HepG2 (cell line): ENCODE data around the gene P4HB. TPM values are rescaled to one million over a fixed set of nuclear protein-coding genes. Genes with fewer than 3 reads are reported as not detected.
A peak's percentile ranks its signal among the peaks of the same experiment; 100 is the strongest.

ENCODE experiments used
- CREB1 ChIP-seq, 2 experiments: fragments of 450-650 bp in 1 of 2; IDR thresholded peaks; 2 replicates each; pipeline ENCODE4 v1.6.1; 2016 to 2017; ENCODE audit warnings: control low read depth in 1 of 2, mild to moderate bottlenecking in 1 of 2, missing compliant biosample characterization in 1 of 2, missing genetic modification characterization in 1 of 2
- DNMT1 ChIP-seq: sonication (generic); formaldehyde crosslinking; IDR thresholded peaks from 2 replicates; pipeline ENCODE4 v1.5.1; 2020; ENCODE audit warnings: mild to moderate bottlenecking, missing genetic modification reagents
- HNRNPL ChIP-seq: fragments of 200-400 bp; formaldehyde crosslinking; IDR thresholded peaks from 2 replicates; pipeline ENCODE4 v1.6.1; 2017; ENCODE audit warnings: mild to moderate bottlenecking, low read depth, low read length
- IKZF4 ChIP-seq: sonication (generic); formaldehyde crosslinking; IDR thresholded peaks from 2 replicates; pipeline ENCODE4 v1.5.1; 2020; ENCODE audit warnings: borderline replicate concordance, mild to moderate bottlenecking, low read depth, missing genetic modification reagents; ENCODE audit errors: not compliant biosample characterization
- KAT7 ChIP-seq: IDR thresholded peaks from 2 replicates; pipeline ENCODE4 v1.6.1; 2018; ENCODE audit warnings: borderline replicate concordance, missing compliant biosample characterization
- KDM1A ChIP-seq: IDR thresholded peaks from 2 replicates; pipeline ENCODE4 v1.6.1; 2016; ENCODE audit warnings: missing compliant biosample characterization
- MAF1 ChIP-seq: sonication (generic); formaldehyde crosslinking; IDR thresholded peaks from 2 replicates; pipeline ENCODE4 v1.5.0; 2020; ENCODE audit warnings: missing genetic modification reagents, borderline replicate concordance
- NFRKB ChIP-seq: fragments of 450-650 bp; IDR thresholded peaks from 2 replicates; pipeline ENCODE4 v1.6.1; 2017
- NFYB ChIP-seq: sonication (generic); formaldehyde crosslinking; IDR thresholded peaks from 2 replicates; pipeline ENCODE4 v1.4.0; 2020; ENCODE audit warnings: missing genetic modification reagents
- NR3C1 ChIP-seq: sonication (generic); formaldehyde crosslinking; IDR thresholded peaks from 2 replicates; pipeline ENCODE4 v1.4.0; 2020; ENCODE audit warnings: missing genetic modification reagents
- PHF21A ChIP-seq: sonication (generic); formaldehyde crosslinking; IDR thresholded peaks from 2 replicates; pipeline ENCODE4 v1.5.0; 2020; ENCODE audit warnings: mild to moderate bottlenecking, missing genetic modification reagents
- RCOR2 ChIP-seq: IDR thresholded peaks from 2 replicates; pipeline ENCODE4 v1.6.1; 2016; ENCODE audit warnings: missing biosample characterization, missing genetic modification reagents
- STAG1 ChIP-seq: sonication (generic); formaldehyde crosslinking; IDR thresholded peaks from 2 replicates; pipeline ENCODE4 v1.4.0; 2020; ENCODE audit warnings: missing genetic modification reagents
- STAT5B ChIP-seq: sonication (generic); formaldehyde crosslinking; IDR thresholded peaks from 2 replicates; pipeline ENCODE4 v1.4.0; 2020; ENCODE audit warnings: missing genetic modification reagents
- TBL1XR1 ChIP-seq: fragments of 150-350 bp; IDR thresholded peaks from 2 replicates; pipeline ENCODE4 v1.6.1; 2014; ENCODE audit warnings: borderline replicate concordance, low read length; ENCODE audit not compliant: partially characterized antibody
- ZBTB7A ChIP-seq: sonication (generic); formaldehyde crosslinking; IDR thresholded peaks from 2 replicates; pipeline ENCODE4 v1.8.0; 2022; ENCODE audit warnings: mild to moderate bottlenecking, missing genetic modification reagents
- ZFAT ChIP-seq: sonication (generic); formaldehyde crosslinking; conservative IDR thresholded peaks from 2 replicates; pipeline ENCODE4 v1.8.1; 2023; ENCODE audit warnings: missing genetic modification reagents, inconsistent platforms
- ZFX ChIP-seq: sonication (generic); formaldehyde crosslinking; IDR thresholded peaks from 2 replicates; pipeline ENCODE4 v1.4.0; 2020; ENCODE audit warnings: mild to moderate bottlenecking, low read depth, missing genetic modification reagents, moderate library complexity
- ZNF124 ChIP-seq: sonication (generic); formaldehyde crosslinking; IDR thresholded peaks from 2 replicates; pipeline ENCODE4 v1.4.0; 2020; ENCODE audit warnings: missing genetic modification reagents
- ZNF33B ChIP-seq: sonication (generic); formaldehyde crosslinking; IDR thresholded peaks from 2 replicates; pipeline ENCODE4 v1.5.1; 2020; ENCODE audit warnings: mild to moderate bottlenecking, missing genetic modification reagents
- ZNF619 ChIP-seq: sonication (generic); formaldehyde crosslinking; IDR thresholded peaks from 2 replicates; pipeline ENCODE4 v1.4.0; 2020; ENCODE audit warnings: mild to moderate bottlenecking, missing genetic modification reagents
- ZNF670 ChIP-seq: sonication (generic); formaldehyde crosslinking; IDR thresholded peaks from 2 replicates; pipeline ENCODE4 v1.8.0; 2022; ENCODE audit warnings: mild to moderate bottlenecking, missing genetic modification reagents, borderline replicate concordance
- polyA plus RNA-seq, 8 experiments: library from polyadenylated mRNA; depleted of rRNA in 3 of 8; stranded (reverse) in 7 of 8; unstranded in 1 of 8; fragments of >200 nt; fragmentation: Illumina TruSeq in 4 of 8; extraction: Trizol in 4 of 8; gene quantifications; 2 replicates each; pipeline versions ENCODE4 v1.2.1 to v1.2.3, GENCODE V29; 2011 to 2016; ENCODE audit warnings: low read depth in 4 of 8, missing spikeins in 1 of 8, mixed read lengths in 1 of 8; ENCODE audit not compliant: insufficient read depth in 1 of 8
- total RNA-seq, 5 experiments: library from RNA; depleted of rRNA; stranded (reverse); fragments of >200 nt; fragmentation: Illumina TruSeq; extraction: Trizol; gene quantifications; 2 replicates each; pipeline ENCODE4 v1.2.3, GENCODE V29; 2016; ENCODE audit warnings: low read depth in 1 of 5
- TF ChIP-seq, protein P1 (sequence below): IDR thresholded peaks from 2 replicates; pipeline ENCODE4 v1.6.1; 2012; ENCODE audit warnings: low read length, improper control_type of control experiment
- TF ChIP-seq, protein P2 (sequence below): sonication (generic); formaldehyde crosslinking; IDR thresholded peaks from 2 replicates; pipeline ENCODE4 v1.4.0; 2020; ENCODE audit warnings: missing genetic modification reagents, low read depth, mild to moderate bottlenecking, borderline replicate concordance
- TF ChIP-seq, protein P3 (sequence below): sonication (generic); formaldehyde crosslinking; IDR thresholded peaks from 2 replicates; pipeline ENCODE4 v1.4.0; 2020; ENCODE audit warnings: missing genetic modification reagents

The P4HB gene
- total and polyA plus RNA-seq, 2 of the 13 experiments (the other 11 are each of a cell fraction or from before 2014, with no cell fraction given), result 185 to 782 TPM

DNA sequence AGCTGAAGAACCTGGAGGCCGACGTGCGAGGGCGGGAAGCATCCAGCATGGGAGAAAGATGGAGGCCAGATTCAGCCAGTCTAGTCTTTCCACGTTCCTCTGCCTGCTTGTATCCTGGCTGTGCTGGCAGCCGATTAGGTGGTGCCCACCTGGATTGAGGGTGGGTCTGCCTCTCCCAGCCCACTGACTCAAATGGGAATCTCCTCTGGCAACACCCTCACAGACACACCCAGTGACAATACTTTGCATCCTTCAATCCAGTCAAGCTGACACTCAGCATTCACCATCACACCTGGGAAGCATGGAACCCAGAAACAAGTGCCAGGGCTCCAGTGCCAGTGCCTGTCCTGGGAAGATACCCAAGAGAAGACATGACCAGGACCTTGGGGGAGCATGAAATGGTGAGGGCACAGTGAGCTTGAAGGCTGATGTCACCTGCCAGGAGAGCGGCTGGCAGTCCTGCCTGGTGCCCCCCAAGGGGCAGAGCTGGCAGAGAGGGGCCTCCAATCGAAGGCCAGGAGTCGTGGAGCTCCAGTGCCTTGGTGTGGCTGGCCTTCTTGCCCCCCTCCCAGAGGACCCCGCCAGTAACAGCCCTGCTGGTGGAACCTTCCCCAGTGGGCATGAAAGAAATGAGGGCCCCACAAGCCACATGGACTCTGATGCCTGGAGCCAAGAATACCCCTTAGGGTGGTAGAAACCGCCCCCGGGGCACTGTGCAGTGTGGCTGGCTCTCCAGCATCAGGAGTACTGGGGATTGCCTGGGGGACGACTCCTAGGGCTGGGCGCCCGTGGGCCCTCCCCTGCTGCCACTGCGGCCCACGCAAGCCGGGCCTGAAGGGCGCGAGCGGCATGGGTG is 41.1 kb upstream of the P4HB start (continued):
- TF ChIP-seq, protein P1, sequence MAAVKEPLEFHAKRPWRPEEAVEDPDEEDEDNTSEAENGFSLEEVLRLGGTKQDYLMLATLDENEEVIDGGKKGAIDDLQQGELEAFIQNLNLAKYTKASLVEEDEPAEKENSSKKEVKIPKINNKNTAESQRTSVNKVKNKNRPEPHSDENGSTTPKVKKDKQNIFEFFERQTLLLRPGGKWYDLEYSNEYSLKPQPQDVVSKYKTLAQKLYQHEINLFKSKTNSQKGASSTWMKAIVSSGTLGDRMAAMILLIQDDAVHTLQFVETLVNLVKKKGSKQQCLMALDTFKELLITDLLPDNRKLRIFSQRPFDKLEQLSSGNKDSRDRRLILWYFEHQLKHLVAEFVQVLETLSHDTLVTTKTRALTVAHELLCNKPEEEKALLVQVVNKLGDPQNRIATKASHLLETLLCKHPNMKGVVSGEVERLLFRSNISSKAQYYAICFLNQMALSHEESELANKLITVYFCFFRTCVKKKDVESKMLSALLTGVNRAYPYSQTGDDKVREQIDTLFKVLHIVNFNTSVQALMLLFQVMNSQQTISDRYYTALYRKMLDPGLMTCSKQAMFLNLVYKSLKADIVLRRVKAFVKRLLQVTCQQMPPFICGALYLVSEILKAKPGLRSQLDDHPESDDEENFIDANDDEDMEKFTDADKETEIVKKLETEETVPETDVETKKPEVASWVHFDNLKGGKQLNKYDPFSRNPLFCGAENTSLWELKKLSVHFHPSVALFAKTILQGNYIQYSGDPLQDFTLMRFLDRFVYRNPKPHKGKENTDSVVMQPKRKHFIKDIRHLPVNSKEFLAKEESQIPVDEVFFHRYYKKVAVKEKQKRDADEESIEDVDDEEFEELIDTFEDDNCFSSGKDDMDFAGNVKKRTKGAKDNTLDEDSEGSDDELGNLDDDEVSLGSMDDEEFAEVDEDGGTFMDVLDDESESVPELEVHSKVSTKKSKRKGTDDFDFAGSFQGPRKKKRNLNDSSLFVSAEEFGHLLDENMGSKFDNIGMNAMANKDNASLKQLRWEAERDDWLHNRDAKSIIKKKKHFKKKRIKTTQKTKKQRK, result no peak
- no peak for TF ChIP-seq STAG1 (CRISPR knock-in tag)
- TF ChIP-seq, protein P2, sequence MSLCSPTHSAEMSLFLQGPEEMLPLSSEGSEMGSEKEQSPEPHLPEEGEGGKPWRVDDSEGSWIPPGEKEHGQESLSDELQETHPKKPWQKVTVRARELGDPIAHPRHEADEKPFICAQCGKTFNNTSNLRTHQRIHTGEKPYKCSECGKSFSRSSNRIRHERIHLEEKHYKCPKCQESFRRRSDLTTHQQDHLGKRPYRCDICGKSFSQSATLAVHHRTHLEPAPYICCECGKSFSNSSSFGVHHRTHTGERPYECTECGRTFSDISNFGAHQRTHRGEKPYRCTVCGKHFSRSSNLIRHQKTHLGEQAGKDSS (CRISPR knock-in tag), result no peak; the same call in 1 of the 2 replicates
- peak; percentile 28; the same call in 1 of the 2 replicates for TF ChIP-seq ZNF619 (CRISPR knock-in tag)
- TF ChIP-seq PHF21A, result no peak
- no peak for TF ChIP-seq ZNF124 (CRISPR knock-in tag)
- TF ChIP-seq KDM1A (CRISPR knock-in tag), result no peak
- no peak for TF ChIP-seq NFRKB
- TF ChIP-seq, protein P3, sequence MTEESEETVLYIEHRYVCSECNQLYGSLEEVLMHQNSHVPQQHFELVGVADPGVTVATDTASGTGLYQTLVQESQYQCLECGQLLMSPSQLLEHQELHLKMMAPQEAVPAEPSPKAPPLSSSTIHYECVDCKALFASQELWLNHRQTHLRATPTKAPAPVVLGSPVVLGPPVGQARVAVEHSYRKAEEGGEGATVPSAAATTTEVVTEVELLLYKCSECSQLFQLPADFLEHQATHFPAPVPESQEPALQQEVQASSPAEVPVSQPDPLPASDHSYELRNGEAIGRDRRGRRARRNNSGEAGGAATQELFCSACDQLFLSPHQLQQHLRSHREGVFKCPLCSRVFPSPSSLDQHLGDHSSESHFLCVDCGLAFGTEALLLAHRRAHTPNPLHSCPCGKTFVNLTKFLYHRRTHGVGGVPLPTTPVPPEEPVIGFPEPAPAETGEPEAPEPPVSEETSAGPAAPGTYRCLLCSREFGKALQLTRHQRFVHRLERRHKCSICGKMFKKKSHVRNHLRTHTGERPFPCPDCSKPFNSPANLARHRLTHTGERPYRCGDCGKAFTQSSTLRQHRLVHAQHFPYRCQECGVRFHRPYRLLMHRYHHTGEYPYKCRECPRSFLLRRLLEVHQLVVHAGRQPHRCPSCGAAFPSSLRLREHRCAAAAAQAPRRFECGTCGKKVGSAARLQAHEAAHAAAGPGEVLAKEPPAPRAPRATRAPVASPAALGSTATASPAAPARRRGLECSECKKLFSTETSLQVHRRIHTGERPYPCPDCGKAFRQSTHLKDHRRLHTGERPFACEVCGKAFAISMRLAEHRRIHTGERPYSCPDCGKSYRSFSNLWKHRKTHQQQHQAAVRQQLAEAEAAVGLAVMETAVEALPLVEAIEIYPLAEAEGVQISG (CRISPR knock-in tag), result no peak; the same call in 1 of the 2 replicates
- TF ChIP-seq DNMT1 (CRISPR knock-in tag), result peak; percentile 58; the same call in 1 of the 2 replicates
- TF ChIP-seq ZBTB7A (CRISPR knock-in tag), result no peak
- no peak for TF ChIP-seq NFYB (CRISPR knock-in tag)
- TF ChIP-seq TBL1XR1, result no peak
- no peak for TF ChIP-seq ZNF670
- no peak for TF ChIP-seq ZNF33B (CRISPR knock-in tag)
- TF ChIP-seq NR3C1, result no peak
- TF ChIP-seq ZFX (CRISPR knock-in tag), result no peak
- peak; percentile 90 for TF ChIP-seq HNRNPL
- TF ChIP-seq CREB1 (IDR thresholded peaks at IDR 0.05), result no peak
- TF ChIP-seq CREB1 (CRISPR knock-in tag; IDR thresholded peaks at IDR 0.05), result no peak
- no peak; the same call in 1 of the 2 replicates for TF ChIP-seq MAF1
- TF ChIP-seq IKZF4 (CRISPR knock-in tag), result peak; percentile 46
- TF ChIP-seq KAT7 (CRISPR knock-in tag), result no peak
- no peak for TF ChIP-seq ZFAT
- TF ChIP-seq RCOR2 (CRISPR knock-in tag), result no peak
- no peak for TF ChIP-seq STAT5B
